H1 (cell line): ENCODE results near the gene PTGIS.

Experiments used
- ATF2 ChIP-seq: IDR thresholded peaks from 2 replicates; pipeline ENCODE4 v1.6.1; 2012; ENCODE audit warnings: low read length, inconsistent platforms
- CHD1 ChIP-seq: IDR thresholded peaks from 2 replicates; pipeline ENCODE4 v1.6.1; 2012; ENCODE audit warnings: low read depth, low read length, improper control_type of control experiment
- CTCF ChIP-seq, 3 experiments: IDR thresholded peaks; 1 replicate in 2 of 3; 2 replicates in 1 of 3; pipeline versions ENCODE4 v1.5.1 to v1.6.1; 2011; ENCODE audit warnings: low read length in 3 of 3, mild to moderate bottlenecking in 3 of 3, inconsistent platforms in 2 of 3, low read depth in 1 of 3, moderate library complexity in 1 of 3; ENCODE audit not compliant: insufficient read depth in 1 of 3; ENCODE audit errors: control extremely low read depth in 1 of 3
- EZH2 ChIP-seq: fragments of 200-600 bp; sonication (generic); IDR thresholded peaks from 2 replicates; pipeline ENCODE4 v1.7.1; 2012; ENCODE audit warnings: low read depth, mild to moderate bottlenecking, moderate library complexity, low read length, inconsistent platforms; ENCODE audit not compliant: severe bottlenecking
- GABPA ChIP-seq: IDR thresholded peaks from 2 replicates; pipeline ENCODE4 v1.6.1; 2011; ENCODE audit warnings: mild to moderate bottlenecking, low read length, moderate library complexity, borderline replicate concordance; ENCODE audit not compliant: insufficient read depth
- POLR2AphosphoS5 ChIP-seq: IDR thresholded peaks from 2 replicates; pipeline ENCODE4 v1.6.1; 2011; ENCODE audit warnings: low read depth, low read length
- RAD21 ChIP-seq, 2 experiments: IDR thresholded peaks in 1 of 2; conservative IDR thresholded peaks in 1 of 2; 2 replicates each; pipeline ENCODE4 v1.6.1; 2011; ENCODE audit warnings: low read depth in 2 of 2, low read length in 2 of 2, improper control_type of control experiment in 1 of 2, inconsistent platforms in 1 of 2, mild to moderate bottlenecking in 1 of 2, moderate library complexity in 1 of 2
- RXRA ChIP-seq: IDR thresholded peaks from 2 replicates; pipeline ENCODE4 v1.6.1; 2011; ENCODE audit warnings: low read depth, mild to moderate bottlenecking, low read length, moderate library complexity; ENCODE audit not compliant: insufficient read depth
- SP1 ChIP-seq: IDR thresholded peaks from 2 replicates; pipeline ENCODE4 v1.6.1; 2011; ENCODE audit warnings: low read depth, low read length

GRCh38 chr20:49594931-49595315, 27.0 kb upstream of the PTGIS start:
- no peak for TF ChIP-seq CTCF (IDR thresholded peaks at IDR 0.05; ENCODE audit: control extremely low read depth in 1 of 3, insufficient read depth in 1 of 3, low read depth in 1 of 3, low read length in 3 of 3)
- no peak for TF ChIP-seq EZH2
- no peak for TF ChIP-seq CHD1
- no peak for TF ChIP-seq RXRA
- TF ChIP-seq SP1 = no peak
- no peak for TF ChIP-seq RAD21 (IDR thresholded peaks at IDR 0.05 in 1 of 2, conservative IDR thresholded peaks at IDR 0.05 in 1 of 2; ENCODE audit: low read depth in 2 of 2, low read length in 2 of 2)
- TF ChIP-seq GABPA = no peak
- TF ChIP-seq ATF2 = no peak
- no peak for TF ChIP-seq POLR2AphosphoS5
